NCI-H1417 treated with DMSO at 0.1 percent for 48 hours (cell line): ENCODE data around the gene ACYP2.
A peak's percentile ranks its signal among the peaks of the same experiment; 100 is the strongest.

ENCODE experiments used
- DNase-seq: peaks from one replicate; lab custom pipeline; 2025; lab: John Stamatoyannopoulos, UW

ACYP2 gene

GRCh38 chr2:54325148-54325547 is 209.7 kb downstream of the ACYP2 start:
- no peak for DNase-seq

GRCh38 chr2:54329482-54330161 is 214.2 kb downstream of the ACYP2 start:
- peak; percentile 59 for DNase-seq

GRCh38 chr2:54330162-54330925 is 214.9 kb downstream of the ACYP2 start:
- DNase-seq, result peak; percentile 96

- peak; percentile 51 for DNase-seq
These were observed 215.8 kb downstream of the ACYP2 start for GRCh38 chr2:54330926-54331835.

- no peak for DNase-seq
These were observed 217.0 kb downstream of the ACYP2 start for GRCh38 chr2:54332386-54332785.

- no peak for DNase-seq
These were observed 220.9 kb downstream of the ACYP2 start for GRCh38 chr2:54336136-54336976.

GRCh38 chr2:54336977-54337255 is 221.5 kb downstream of the ACYP2 start:
- DNase-seq, result no peak

- no peak for DNase-seq
These were observed 226.2 kb downstream of the ACYP2 start for GRCh38 chr2:54341656-54342055.

GRCh38 chr2:54342603-54343002 is 227.2 kb downstream of the ACYP2 start:
- no peak for DNase-seq

- no peak for DNase-seq
These were observed 232.2 kb downstream of the ACYP2 start for GRCh38 chr2:54347622-54348021.

- DNase-seq, result no peak
These were observed 233.2 kb downstream of the ACYP2 start for GRCh38 chr2:54348646-54349045.

- no peak for DNase-seq
These were observed 235.0 kb downstream of the ACYP2 start for GRCh38 chr2:54350426-54350825.

- DNase-seq, result no peak
These were observed 237.8 kb downstream of the ACYP2 start for GRCh38 chr2:54353216-54353615.
